ENCODE results near the gene IL27RA. TPM values are rescaled to one million over a fixed set of nuclear protein-coding genes. Genes with fewer than 3 reads are reported as not detected.
A peak's percentile ranks its signal among the peaks of the same experiment; 100 is the strongest.

The IL27RA gene
- total RNA-seq, 2 experiments from 2014 or later, result 5.2 to 9.0 TPM

GRCh38 chr19:14006085-14006765, 25.3 kb upstream of the IL27RA start, which contains the start of gene RFX1:
Gene RFX1, minus strand, starts transcription at chr19:14006320. Its CDS starts 12,477 bp downstream, at chr19:13993843.
- H2AFZ ChIP-seq (ENCODE audit: low read length), result peak within 1 kb of the TSS; percentile 83
- peak; percentile 99 for DNase-seq (ENCODE audit: low spot score)
- H4K20me1 ChIP-seq (ENCODE audit: insufficient read depth, low read length), result no peaks in the 10 kb centered on the region
- H3K9me2 ChIP-seq (ENCODE audit: insufficient read depth, low read length), result no peaks in the 10 kb centered on the region
- POLR2A ChIA-PET, result interaction anchor here (0.7 to 5.6 kb wide), 4 partner anchors 13 to 123 kb away, joined by 3 to 39 read pairs (median 5); no protein-coding TSS in a partner anchor
- peaks cover 43% of the 10 kb centered on the region for H3K4me1 ChIP-seq (ENCODE audit: insufficient read depth, low read length, poor library complexity, severe bottlenecking)
- no peaks in the 10 kb centered on the region for H3K9me3 ChIP-seq (ENCODE audit: low read length)
- peak within 1 kb of the TSS; percentile 93 for H3K4me2 ChIP-seq (ENCODE audit: low read length)
- CTCF ChIA-PET (ENCODE audit: unreplicated experiment), result interaction anchor here (0.6 to 0.7 kb wide), 2 partner anchors 46 to 68 kb away, joined by 3 to 4 read pairs; partner anchors contain the start of gene PODNL1
- TF ChIP-seq EZH2phosphoT487 (IDR thresholded peaks at IDR 0.05; ENCODE audit: borderline replicate concordance, low read depth, low read length), result no peak
- no peak for TF ChIP-seq CTCF (conservative IDR thresholded peaks at IDR 0.05; ENCODE audit: low read length)
- intact Hi-C loops (cut with micrococcal nuclease; ENCODE audit: unreplicated experiment), result loop anchor here (1.0 kb wide), 2 partner anchors 54 to 75 kb away; partner anchors contain the start of gene DCAF15
- no peaks in the 10 kb centered on the region for H3K36me3 ChIP-seq (ENCODE audit: insufficient read depth, low read length)
- peaks cover 39% of the 10 kb centered on the region; the same call in 1 of the 2 replicates for H3K79me2 ChIP-seq (ENCODE audit: insufficient read depth, low read depth, low read length)
- BruUV-seq (replicated peaks), result no TSS peak
- peak within 1 kb of the TSS; percentile 87 for H3K27ac ChIP-seq (ENCODE audit: low read depth, low read length, poor library complexity, severe bottlenecking)
- H3K4me3 ChIP-seq (ENCODE audit: low read depth, low read length, poor library complexity, severe bottlenecking), result peak within 1 kb of the TSS; percentile 78

- Histone ChIP-seq H3K36me3 (ENCODE audit: insufficient read depth, low read length) (no peaks in the 10 kb centered on the region), H2AFZ (ENCODE audit: low read length) (peak overlapping the region; percentile 83), H3K79me2 (ENCODE audit: insufficient read depth, low read depth, low read length) (peaks cover 32% of the 10 kb centered on the region; the same call in 1 of the 2 replicates), H3K27ac (ENCODE audit: low read depth, low read length, poor library complexity, severe bottlenecking) (peak overlapping the region; percentile 87), H4K20me1 (ENCODE audit: insufficient read depth, low read length) (no peaks in the 10 kb centered on the region), H3K4me2 (ENCODE audit: low read length) (peak overlapping the region; percentile 77), H3K4me3 (ENCODE audit: low read depth, low read length, poor library complexity, severe bottlenecking) (peak overlapping the region; percentile 78), H3K9me3 (ENCODE audit: low read length) (no peaks in the 10 kb centered on the region), H3K9me2 (ENCODE audit: insufficient read depth, low read length) (no peaks in the 10 kb centered on the region), H3K4me1 (ENCODE audit: insufficient read depth, low read length, poor library complexity, severe bottlenecking) (peaks cover 35% of the 10 kb centered on the region)
- BruUV-seq (replicated peaks), result TSS peak; percentile 90
- POLR2A ChIA-PET, result interaction anchor here (0.5 to 5.6 kb wide), 5 partner anchors 12 to 124 kb away, joined by 3 to 39 read pairs (median 3); no protein-coding TSS in a partner anchor
- TF ChIP-seq CTCF (conservative IDR thresholded peaks at IDR 0.05; ENCODE audit: low read length) (no peak), EZH2phosphoT487 (IDR thresholded peaks at IDR 0.05; ENCODE audit: borderline replicate concordance, low read depth, low read length) (no peak)
- DNase-seq (ENCODE audit: low spot score), result no peak
- intact Hi-C loops (cut with micrococcal nuclease; ENCODE audit: unreplicated experiment), result loop anchor here (1.0 kb wide), 2 partner anchors 55 to 74 kb away; partner anchors contain the start of gene DCAF15
- CTCF ChIA-PET (ENCODE audit: unreplicated experiment), result no interaction called here
Measured at GRCh38 chr19:14006766-14007562, 24.6 kb upstream of the IL27RA start.

Data from OCI-LY7 (cell line).